Skeletal muscle satellite cell (primary cell): ENCODE measurements around the gene IL4R.

Source experiments
- H3K27me3 ChIP-seq: 2 replicates; pipeline ENCODE4 v1.7.0; 2013; ENCODE audit warnings: low read length; ENCODE audit not compliant: control insufficient read depth, insufficient read depth
- H3K36me3 ChIP-seq: 2 replicates; pipeline ENCODE4 v1.7.0; 2013; ENCODE audit warnings: mild to moderate bottlenecking, control low read depth, low read length; ENCODE audit not compliant: insufficient read depth
- H3K4me1 ChIP-seq: 2 replicates; pipeline ENCODE4 v1.7.0; 2013; ENCODE audit warnings: low read length; ENCODE audit not compliant: control insufficient read depth, insufficient read depth
- H3K4me2 ChIP-seq: 2 replicates; pipeline ENCODE4 v1.7.0; 2013; ENCODE audit warnings: mild to moderate bottlenecking, low read length
- H3K4me3 ChIP-seq: 2 replicates; pipeline ENCODE4 v1.7.0; 2013; ENCODE audit warnings: low read length
- H3K9ac ChIP-seq: 2 replicates; pipeline ENCODE4 v1.7.0; 2013; ENCODE audit warnings: mild to moderate bottlenecking, low read depth, low read length, moderate library complexity
- H3K9me3 ChIP-seq: replicated peaks from 2 replicates; pipeline ENCODE4 v1.7.0; 2013; ENCODE audit warnings: mild to moderate bottlenecking, control low read depth, low read length

The IL4R gene

DNA sequence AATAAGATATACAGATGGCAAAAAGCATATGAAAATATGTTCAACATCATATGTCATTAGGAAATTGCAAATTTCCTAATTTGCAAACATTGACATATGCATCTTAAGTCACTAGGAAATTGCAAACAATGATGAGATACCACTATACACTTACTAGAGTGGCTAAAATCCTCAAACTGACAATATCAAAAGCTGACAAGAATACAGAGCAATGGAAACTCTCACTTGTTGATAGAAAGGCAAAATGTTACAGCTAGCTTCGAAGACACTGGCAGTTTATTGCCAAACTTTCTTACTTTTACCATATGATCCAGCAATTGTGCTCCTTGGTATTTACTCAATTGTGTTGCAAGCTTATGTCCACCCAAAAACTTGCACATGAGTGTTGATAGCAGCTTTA lies 5.0 kb upstream of the IL4R start:
- Histone ChIP-seq H3K4me1 (peaks cover 16% of the 10 kb centered on the region), H3K9ac (no peak overlapping the region), H3K36me3 (no peaks in the 10 kb centered on the region), H3K9me3 (no peaks in the 10 kb centered on the region), H3K4me3 (no peak overlapping the region), H3K4me2 (no peak overlapping the region), H3K27me3 (no peaks in the 10 kb centered on the region)

DNA sequence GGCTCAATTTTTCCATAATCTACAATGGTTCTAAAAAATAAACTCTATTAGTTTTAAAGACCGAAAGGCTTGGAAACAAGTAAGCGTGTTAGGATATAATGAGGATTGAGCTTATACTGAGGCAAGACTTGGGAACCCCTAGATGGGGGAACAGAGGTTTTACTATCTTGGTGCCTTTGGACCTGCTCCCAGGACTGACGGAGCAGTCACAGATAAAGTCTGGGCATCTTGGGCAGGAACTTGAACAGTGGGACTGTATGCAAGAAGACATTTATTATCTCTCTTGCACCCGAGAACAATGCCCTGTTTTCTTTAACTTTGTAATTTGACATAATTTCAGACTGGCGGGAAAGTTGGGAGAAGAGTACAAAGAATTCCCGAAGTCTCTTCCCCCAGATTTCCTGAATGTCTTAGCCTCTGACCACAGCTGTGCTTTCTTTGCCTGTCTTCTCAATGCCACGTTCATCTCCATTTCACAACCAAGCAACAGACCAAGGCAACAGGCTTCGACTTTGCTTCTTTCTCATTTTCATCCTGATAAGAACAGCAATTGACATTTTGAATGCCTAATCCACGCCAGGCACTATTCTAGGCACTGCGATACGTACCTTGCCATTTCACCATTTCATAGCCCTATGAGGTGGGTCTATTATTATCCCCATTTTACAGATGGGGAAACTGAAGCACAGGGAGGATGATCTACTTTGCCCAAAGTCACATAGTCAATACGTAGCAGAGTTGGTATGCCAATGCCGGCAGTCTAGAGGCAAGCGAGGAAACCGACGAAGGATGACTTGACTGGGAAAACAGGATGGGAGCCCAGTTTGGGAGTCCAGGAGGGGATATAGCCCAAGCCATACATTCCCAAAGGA lies 3.0 kb upstream of the IL4R start:
- no peaks in the 10 kb centered on the region for H3K9me3 ChIP-seq
- H3K4me2 ChIP-seq, result no peak overlapping the region
- H3K9ac ChIP-seq, result no peak overlapping the region
- H3K27me3 ChIP-seq, result no peaks in the 10 kb centered on the region
- no peak overlapping the region for H3K4me3 ChIP-seq
- no peaks in the 10 kb centered on the region for H3K36me3 ChIP-seq
- H3K4me1 ChIP-seq, result peaks cover 26% of the 10 kb centered on the region

DNA sequence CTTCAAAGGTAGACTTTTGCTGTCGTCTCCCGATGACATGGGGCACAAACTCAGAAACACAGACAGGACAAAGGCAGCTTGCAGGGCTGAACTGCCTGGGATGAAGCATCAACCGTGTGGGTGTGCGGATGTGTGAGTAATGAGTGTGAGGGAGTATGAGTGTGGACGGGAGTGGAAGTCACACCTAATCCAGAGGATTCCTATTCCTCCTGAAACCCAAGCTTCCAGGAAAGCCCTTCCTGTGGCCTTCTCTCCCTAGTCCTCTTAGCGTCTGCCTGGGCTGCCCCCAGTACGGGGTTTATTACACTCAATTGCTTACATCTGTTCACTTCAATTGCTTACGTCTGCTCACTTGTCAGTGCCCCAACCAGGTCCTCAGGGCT lies 2.3 kb upstream of the IL4R start:
- no peaks in the 10 kb centered on the region for H3K9me3 ChIP-seq
- no peak overlapping the region for H3K9ac ChIP-seq
- H3K36me3 ChIP-seq, result no peaks in the 10 kb centered on the region
- no peaks in the 10 kb centered on the region for H3K27me3 ChIP-seq
- H3K4me2 ChIP-seq, result no peak overlapping the region
- H3K4me1 ChIP-seq, result peaks cover 32% of the 10 kb centered on the region
- no peak overlapping the region for H3K4me3 ChIP-seq

DNA sequence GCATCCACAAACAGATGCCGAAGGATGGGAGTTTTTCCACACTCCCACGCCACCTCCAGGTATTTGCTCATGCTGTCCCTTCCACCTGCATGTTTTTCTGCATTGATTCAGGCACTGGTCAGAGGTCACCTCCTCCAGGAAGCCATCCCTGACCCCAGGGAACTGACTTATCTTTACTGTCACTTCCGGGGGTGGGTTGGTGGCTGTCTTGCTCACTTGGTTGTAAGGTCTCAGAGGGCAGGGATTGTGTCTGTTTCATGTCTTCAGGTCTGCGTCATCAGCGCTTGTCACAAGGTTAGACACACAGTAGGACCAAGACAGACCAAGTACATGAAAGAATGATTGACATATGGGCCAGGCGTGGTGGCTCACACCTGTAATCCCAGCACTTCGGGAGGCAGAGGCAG lies 1.9 kb upstream of the IL4R start:
- H3K27me3 ChIP-seq, result no peaks in the 10 kb centered on the region
- no peak overlapping the region for H3K4me2 ChIP-seq
- no peak overlapping the region for H3K4me3 ChIP-seq
- peaks cover 34% of the 10 kb centered on the region for H3K4me1 ChIP-seq
- no peaks in the 10 kb centered on the region for H3K36me3 ChIP-seq
- H3K9ac ChIP-seq, result no peak overlapping the region
- no peaks in the 10 kb centered on the region for H3K9me3 ChIP-seq

DNA sequence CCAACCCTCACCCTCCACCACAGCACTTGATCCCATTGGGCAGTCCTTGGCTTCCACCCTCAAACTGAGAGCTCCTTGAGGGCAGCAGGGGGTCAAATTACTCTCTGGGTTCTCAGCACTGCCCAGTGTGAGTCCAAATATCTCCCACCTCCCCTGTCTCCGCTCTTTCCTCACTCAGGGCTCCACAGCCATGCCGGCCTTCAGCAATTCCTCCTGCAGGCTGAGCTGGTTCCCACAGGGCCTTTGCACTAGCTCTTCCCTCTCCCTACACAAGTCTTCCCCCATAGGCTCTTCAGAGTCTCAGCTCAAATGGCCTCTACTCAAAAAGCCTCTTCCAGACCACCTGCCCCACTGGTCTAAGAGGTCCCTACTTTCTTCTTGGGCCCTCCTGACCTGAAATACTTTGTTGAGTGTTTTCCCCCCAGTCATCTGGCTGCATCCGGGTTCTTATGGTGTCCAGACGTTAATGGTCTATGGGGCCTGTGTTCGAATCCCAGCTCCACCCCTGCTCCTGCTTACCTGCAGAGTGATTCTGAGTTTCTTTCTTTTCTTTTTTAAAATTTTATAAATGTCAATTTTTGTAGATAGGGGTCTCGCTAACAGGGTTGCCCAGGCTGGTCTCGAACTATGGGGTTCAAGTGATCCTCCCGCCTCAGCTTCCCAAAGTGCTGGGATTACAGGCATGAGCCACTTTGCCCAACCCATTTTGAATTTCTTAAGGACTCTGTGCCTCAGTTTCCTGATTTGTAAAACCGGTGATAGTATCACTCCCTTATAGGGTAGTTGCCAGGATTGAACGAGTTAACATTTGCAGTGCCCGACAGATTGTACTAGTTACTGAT lies 973 bp upstream of the IL4R start:
- H3K36me3 ChIP-seq, result no peaks in the 10 kb centered on the region
- H3K9ac ChIP-seq, result peak overlapping the region; percentile 98

DNA sequence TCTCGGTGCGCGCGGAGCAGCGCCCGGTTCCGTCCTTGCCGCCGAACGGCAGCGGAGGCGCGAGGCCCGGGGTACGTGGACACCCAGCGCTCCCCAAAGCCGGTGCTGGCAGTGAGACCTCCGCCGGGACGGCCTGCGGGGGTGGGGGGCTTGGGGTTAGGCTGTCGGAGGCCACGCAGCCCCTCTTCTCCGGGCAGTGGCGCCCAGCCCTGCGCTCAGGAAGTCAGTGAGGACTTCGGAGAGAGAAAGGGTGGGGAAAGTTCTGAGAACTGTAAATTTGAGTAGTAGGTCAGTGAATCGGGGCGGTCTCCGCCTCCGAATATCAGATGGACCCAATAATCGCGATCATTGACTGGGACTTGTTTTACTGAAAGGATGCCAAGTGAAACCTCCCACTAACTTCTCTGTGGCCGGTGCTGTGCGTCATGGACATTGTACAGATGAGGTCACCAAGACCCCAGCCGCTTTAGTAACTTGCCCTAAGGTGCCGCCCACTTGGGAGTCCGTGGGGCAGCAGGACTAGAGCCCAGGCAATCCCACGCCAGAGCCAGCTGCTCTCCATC lies 468 bp downstream of the IL4R start:
- Histone ChIP-seq H3K9ac (peak overlapping the region; percentile 98), H3K9me3 (no peaks in the 10 kb centered on the region), H3K36me3 (no peaks in the 10 kb centered on the region), H3K4me1 (peaks cover 39% of the 10 kb centered on the region), H3K4me3 (peak overlapping the region; percentile 88), H3K27me3 (no peaks in the 10 kb centered on the region), H3K4me2 (peak overlapping the region; percentile 76)

More for the DNA sequence above, 973 bp upstream of the IL4R start:
- peaks cover 34% of the 10 kb centered on the region for H3K4me1 ChIP-seq
- H3K27me3 ChIP-seq, result no peaks in the 10 kb centered on the region
- H3K4me3 ChIP-seq, result peak overlapping the region; percentile 88
- H3K9me3 ChIP-seq, result no peaks in the 10 kb centered on the region
- H3K4me2 ChIP-seq, result peak overlapping the region; percentile 76

DNA sequence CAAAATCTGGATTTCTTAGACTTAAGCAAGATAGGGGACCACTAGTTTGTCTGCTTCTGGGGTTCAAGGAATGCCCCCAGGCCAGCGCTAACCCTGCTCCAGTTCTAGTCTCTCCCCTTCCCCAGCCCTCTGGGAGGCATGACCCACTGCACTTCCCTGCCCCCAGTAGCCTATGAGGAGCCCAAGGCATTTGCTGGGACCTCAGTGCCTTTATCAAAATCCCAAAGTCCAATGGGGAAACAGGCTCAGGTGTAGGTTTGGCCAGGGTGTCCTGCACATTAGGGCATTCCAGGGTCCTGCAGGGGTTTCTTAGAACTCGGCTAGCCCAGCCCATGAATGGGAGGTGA lies 1.2 kb downstream of the IL4R start:
- peak overlapping the region; percentile 98 for H3K9ac ChIP-seq
- H3K4me1 ChIP-seq, result peaks cover 39% of the 10 kb centered on the region
- H3K27me3 ChIP-seq, result no peaks in the 10 kb centered on the region

DNA sequence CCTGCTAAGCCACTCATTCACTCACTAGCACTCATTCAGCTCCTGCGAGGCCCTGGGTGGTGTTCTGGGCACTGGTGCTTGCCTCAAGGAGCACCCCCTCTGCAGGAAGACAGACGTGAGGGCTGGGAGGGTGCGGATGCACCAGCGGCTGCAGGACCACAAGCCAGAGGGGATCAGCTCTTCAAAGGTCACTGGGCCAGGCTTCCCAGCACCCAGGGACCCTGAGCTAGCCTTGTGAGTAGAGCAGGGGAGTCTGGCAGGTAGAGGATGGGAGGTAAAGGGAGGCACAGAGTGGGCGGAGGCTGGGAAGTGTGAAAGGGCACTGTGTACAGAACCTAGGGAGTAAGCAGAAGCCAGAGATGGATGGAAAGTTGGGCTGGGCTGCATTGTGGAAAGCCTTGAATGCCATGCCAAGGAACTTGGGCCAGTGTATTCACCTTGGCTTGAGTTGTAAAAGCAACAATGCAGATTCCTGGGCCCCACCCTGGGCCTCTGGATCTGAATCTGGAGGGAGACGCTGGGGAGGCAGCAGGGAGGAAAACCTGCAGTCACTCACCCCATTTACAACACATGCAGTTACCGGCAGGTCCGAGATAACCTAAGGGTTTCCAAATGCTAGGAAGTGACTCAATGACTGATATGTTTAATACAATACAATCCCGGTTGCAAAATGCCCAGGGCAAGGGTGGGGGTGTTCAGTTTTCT lies 1.7 kb downstream of the IL4R start:
- peak overlapping the region; percentile 98 for H3K9ac ChIP-seq
- peak overlapping the region; percentile 76 for H3K4me2 ChIP-seq
- H3K36me3 ChIP-seq, result no peaks in the 10 kb centered on the region
- no peaks in the 10 kb centered on the region for H3K9me3 ChIP-seq
- peaks cover 39% of the 10 kb centered on the region for H3K4me1 ChIP-seq
- peak overlapping the region; percentile 88 for H3K4me3 ChIP-seq
- H3K27me3 ChIP-seq, result no peaks in the 10 kb centered on the region

More for the DNA sequence above, 1.2 kb downstream of the IL4R start:
- H3K9me3 ChIP-seq, result no peaks in the 10 kb centered on the region
- H3K4me2 ChIP-seq, result peak overlapping the region; percentile 76
- peak overlapping the region; percentile 88 for H3K4me3 ChIP-seq
- H3K36me3 ChIP-seq, result no peaks in the 10 kb centered on the region

DNA sequence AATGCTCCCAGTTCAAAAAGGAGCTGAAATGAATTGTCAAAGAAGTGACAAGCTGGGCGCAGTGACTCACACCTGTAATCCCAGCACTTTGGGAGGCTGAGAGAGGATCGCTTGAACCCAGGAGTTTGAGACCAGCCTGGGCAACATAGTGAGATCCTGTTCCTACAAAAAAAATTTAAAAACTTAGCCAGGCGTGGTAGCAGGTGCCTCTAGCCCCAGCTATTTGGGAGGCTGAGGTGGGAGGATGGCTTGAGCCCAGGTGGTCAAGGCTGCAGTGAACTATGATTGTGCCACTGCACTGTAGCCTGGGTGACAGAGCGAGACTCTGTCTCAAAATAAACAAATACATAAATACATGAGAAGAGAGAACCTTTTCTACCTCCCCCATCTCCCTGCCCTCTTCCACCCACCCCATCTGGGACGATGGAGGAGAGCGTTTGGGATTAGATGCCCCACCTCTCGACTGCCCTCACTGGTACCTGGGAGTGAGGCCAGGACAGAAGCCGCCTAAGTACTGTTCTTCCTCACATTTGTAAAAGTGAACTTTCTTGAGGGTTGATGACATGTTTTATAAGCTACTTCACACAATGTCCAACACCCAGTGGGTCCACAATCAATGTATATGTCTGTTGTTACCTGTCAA lies 2.4 kb downstream of the IL4R start:
- H3K27me3 ChIP-seq, result no peaks in the 10 kb centered on the region
- no peak overlapping the region for H3K9ac ChIP-seq
- H3K4me1 ChIP-seq, result peaks cover 35% of the 10 kb centered on the region
- no peaks in the 10 kb centered on the region for H3K36me3 ChIP-seq
- no peaks in the 10 kb centered on the region for H3K9me3 ChIP-seq
- no peak overlapping the region for H3K4me3 ChIP-seq
- peak overlapping the region; percentile 5 for H3K4me2 ChIP-seq

DNA sequence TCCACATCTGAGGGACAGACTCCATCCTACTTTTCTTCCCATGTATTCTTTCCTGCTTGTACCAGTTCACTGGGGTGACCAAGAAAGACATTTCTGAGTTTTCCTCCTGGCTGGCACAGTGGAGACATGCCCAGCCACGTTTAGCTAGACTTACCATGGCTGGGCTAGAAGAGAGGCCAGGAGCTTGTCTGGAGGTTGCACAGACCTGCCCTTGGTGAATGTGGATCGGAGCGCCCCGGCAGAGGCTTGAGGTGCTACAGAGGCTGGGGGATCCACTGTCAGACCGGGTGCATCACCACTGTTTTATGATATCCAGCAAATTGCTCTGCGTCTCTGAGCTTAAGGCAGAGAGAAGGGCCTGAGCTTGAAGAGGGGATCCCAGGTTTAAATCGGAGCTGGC lies 3.5 kb downstream of the IL4R start:
- Histone ChIP-seq H3K4me1 (peaks cover 28% of the 10 kb centered on the region), H3K4me3 (no peak overlapping the region), H3K4me2 (no peak overlapping the region), H3K27me3 (no peaks in the 10 kb centered on the region), H3K9ac (no peak overlapping the region), H3K36me3 (no peaks in the 10 kb centered on the region), H3K9me3 (no peaks in the 10 kb centered on the region)
